Embryonic facial prominence (tissue), 1 donor: ENCODE measurements around the gene GALNTL6.
"Not testable (repeated sequence)": the region's sequence is repeated elsewhere in the genome, so short reads cannot be mapped to it uniquely, and the experiment has no call there.

Source experiments
- DNase-seq: peaks from one replicate; pipeline ENCODE4 v3.0.0-alpha.2; 2016; ENCODE audit errors: extremely low spot score

GALNTL6 gene

DNA sequence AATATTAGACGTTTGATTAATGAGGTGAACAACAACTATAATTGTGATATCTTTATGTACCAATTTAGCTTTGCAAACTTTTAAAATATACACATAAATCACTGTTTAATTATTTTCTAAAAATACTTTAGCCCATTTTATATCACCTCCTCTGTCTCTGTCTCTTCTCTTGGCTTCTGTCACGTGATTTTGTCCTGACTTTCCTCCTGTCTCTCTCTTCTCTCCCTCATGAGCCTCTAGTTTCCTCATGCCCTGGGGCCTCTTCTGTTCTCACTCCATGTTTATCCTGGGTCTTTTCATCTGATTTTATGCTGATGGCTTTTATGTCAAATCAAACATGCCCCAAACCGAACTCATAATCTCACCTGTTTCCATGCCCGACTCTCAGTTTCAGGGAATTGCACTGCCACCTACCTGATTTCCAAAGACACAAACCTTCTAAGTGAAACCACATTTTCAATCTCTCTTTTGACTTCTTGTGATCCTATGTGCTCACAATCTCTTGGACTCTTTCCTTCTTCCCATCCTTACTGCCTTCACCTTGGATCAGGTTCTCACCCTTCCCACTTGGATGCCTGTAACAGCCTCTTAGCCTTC lies 1052.4 kb downstream of the GALNTL6 start:
- DNase-seq, result no peak

GRCh38 chr4:172866421-172866820 lies 1053.2 kb downstream of the GALNTL6 start:
- DNase-seq, result no peak

- no peak for DNase-seq
These were observed 1054.6 kb downstream of the GALNTL6 start for GRCh38 chr4:172867835-172868234.

- DNase-seq, result no peak
These were observed 1055.1 kb downstream of the GALNTL6 start for GRCh38 chr4:172868271-172868670.

GRCh38 chr4:172869621-172870268 lies 1056.5 kb downstream of the GALNTL6 start:
- DNase-seq, result no peak

GRCh38 chr4:172871381-172871780 lies 1058.2 kb downstream of the GALNTL6 start:
- DNase-seq, result no peak

GRCh38 chr4:172874944-172875343 lies 1061.7 kb downstream of the GALNTL6 start:
- no peak for DNase-seq

DNA sequence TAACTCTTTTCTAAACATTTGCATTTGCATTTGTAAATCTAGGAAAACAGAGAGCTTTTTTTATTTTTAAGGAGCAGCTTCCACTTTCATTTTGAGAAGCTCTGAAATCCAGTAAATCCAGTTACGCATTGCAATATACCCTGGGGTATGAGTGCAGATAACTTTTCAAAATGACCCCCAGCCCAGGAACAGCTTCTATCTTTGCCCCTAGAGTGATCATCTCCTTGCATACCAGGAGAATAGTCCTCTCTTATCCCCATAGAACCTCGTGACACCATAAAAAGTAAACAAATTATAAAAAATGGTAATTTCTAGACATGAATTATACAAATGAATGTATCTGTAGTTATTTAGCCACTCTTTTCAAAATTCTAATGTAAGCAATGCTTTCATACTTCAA lies 1063.2 kb downstream of the GALNTL6 start:
- no peak for DNase-seq

- no peak for DNase-seq
These were observed 1068.4 kb downstream of the GALNTL6 start for GRCh38 chr4:172881645-172882044.

GRCh38 chr4:172887358-172887757 lies 1074.2 kb downstream of the GALNTL6 start:
- DNase-seq, result not testable (repeated sequence)

DNA sequence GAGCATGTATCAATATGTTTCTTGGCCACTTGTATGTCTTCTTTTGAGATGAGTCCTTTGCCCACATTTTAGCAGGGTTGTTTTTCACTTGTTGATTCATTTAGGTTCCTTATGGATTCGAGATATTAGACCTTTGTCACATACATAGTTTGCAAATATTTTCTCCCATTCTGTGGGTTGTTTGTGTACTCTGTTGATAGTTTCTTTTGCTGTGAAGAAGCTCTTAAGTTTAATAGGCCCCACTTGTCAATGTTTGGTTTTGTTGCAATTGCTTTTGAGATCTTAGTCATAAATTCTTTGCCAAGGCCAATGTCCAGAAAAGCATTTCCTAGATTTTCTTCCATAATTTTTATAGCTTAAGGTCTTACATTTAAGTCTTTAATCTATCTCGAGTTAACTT lies 1074.8 kb downstream of the GALNTL6 start:
- no peak for DNase-seq

- no peak for DNase-seq
These were observed 1079.1 kb downstream of the GALNTL6 start for GRCh38 chr4:172892300-172892699.

DNA sequence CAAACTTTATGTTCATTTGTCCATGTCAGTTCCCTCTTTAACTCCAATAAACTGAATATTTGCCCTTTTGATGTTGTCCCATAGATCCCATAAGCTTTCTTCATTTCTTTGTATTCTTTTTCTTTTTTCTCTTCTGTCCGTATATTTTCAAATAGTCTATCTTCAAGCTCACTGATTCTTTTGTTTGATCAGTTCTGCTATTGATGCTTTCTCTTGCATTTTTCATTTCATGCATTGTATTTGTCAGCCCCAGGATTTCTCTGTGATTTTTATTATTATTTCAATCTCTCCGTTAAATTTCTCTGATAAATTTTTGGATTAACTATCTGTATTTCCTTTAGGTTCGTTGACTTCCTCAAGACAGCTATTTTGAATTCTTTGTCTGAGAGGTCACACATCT lies 1082.5 kb downstream of the GALNTL6 start:
- DNase-seq, result no peak

- DNase-seq, result no peak
These were observed 1083.8 kb downstream of the GALNTL6 start for GRCh38 chr4:172897046-172897445.

DNA sequence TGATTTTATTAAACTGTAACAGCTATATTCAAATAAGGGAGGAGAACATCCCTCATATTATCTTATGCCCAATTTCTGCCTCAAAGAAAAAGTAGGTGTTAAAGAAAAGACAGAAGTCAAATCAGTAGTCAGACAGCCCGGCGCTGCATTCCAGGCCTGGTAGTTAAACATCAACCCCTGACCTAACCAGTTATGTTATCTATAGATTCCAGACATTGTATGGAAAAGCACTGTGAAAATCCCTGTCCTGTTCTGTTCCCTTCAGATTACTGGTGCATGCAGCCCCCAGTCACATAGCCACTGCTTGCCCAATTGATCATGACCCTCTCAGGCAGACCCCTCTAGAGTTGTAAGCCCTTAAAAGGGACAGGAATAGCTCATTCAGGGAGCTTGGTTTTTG lies 1085.5 kb downstream of the GALNTL6 start:
- DNase-seq, result no peak

GRCh38 chr4:172899861-172900260 lies 1086.7 kb downstream of the GALNTL6 start:
- DNase-seq, result no peak

DNA sequence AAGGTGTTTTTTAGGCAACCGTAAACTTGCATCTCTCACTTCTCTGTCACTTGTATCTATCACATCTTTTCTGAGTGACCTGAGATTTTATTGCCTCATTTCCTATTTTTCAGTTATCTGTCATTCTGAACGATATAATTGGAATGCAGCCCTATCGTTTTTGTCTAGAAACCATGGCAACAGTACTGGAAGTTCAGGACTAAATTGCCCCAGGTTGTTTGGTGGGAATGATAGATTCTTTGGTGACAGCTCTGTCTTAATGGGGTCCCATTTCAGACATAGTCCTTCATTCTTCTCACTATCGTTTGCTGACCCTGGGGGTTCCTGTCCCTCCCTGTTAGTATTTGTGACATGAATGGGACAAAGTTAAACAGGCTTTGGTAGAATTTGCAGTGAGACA lies 1087.7 kb downstream of the GALNTL6 start:
- DNase-seq, result no peak

GRCh38 chr4:172912468-172912867 lies 1099.3 kb downstream of the GALNTL6 start:
- not testable (repeated sequence) for DNase-seq

- DNase-seq, result not testable (repeated sequence)
These were observed 1104.2 kb downstream of the GALNTL6 start for GRCh38 chr4:172917403-172917802.

DNA sequence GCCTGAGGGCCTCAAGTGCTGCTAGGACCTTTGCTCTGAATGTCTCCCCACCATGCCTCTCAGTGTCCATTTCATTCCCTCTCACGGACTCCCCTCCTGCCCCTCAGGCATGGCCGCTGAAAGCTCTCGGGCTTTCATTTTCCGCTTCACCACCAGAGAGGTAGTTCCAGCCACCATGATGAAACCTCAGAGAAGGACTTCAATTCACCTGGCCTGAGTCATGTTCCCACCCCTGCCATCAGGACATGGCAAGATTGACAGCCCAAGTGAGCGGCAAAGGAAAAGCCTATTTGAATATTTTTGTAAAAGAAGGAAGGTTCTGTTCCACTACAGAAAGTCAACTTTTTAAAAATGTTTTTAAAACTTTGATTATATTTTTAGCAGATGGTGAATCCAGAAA lies 1106.1 kb downstream of the GALNTL6 start:
- no peak for DNase-seq

DNA sequence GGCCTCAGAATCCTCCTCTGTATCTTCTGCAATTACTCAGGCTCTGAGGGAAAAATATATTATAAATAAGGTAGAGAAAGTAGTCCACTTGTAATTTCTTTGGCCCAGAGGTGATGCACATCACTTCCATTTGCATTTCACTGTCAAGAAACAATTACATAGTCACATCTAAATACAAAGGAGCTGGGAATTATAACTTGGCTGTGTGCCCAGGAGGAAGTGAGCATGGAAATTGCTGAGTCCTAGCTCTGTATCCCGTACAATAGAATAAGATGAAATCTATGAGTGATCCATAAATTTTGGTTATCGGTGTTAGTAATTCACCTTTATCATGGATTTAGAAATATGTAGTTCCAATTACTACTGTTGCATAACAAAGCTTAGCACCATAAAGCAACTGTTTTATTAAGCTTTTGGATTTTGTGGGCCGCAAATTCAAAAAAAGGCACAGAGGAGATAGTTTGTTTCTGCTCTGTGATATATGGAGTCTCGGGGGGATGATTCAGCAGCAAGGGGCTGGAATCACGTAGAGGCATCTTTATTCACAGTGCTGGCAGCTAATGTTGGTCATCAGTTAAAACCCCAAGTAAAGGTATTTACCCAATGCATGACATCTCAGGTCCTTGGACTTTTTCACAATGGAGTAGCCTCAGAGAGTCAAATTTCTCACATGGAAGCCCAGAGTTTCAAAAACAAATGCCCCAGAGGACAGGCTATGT lies 1114.1 kb downstream of the GALNTL6 start:
- no peak for DNase-seq

GRCh38 chr4:172928347-172928746 lies 1115.1 kb downstream of the GALNTL6 start:
- no peak for DNase-seq
